Measurements from ENCODE around the gene PWWP2B.
"Not testable (repeated sequence)": the region's sequence is repeated elsewhere in the genome, so short reads cannot be mapped to it uniquely, and the experiment has no call there.

The PWWP2B gene

DNA sequence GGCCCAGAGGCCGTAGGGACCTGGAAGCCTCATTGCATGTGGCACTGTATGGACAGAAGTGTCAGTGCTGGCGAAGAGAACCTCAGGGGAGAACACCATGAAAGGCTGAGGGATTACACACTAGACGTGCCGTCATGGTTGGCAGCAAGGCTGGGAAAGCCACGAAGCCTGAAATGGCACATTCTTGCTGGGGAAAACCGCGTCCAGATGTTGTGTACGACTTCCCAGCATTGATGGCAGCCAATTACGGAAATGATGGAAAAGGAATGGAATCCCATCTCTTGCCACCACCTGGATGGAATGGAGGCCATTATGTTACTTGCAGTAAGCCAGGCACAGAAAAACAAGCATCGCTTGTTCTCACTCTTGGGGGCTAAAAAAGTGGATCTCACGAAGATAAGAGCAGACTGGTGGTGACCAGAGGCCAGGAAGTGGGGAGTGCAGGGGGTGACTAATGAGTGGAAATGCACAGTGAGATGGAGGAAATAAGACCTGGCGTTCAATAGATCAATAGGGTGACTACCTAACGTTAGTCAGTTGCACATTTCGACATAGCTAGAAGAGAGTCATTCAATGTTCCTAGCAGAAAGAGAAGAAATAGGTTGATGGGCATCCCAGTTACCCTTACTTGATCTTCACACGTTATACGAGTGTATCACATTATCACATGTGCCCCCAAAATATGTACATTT lies 14.6 kb upstream of the PWWP2B start:
- DNase-seq: no peak

DNA sequence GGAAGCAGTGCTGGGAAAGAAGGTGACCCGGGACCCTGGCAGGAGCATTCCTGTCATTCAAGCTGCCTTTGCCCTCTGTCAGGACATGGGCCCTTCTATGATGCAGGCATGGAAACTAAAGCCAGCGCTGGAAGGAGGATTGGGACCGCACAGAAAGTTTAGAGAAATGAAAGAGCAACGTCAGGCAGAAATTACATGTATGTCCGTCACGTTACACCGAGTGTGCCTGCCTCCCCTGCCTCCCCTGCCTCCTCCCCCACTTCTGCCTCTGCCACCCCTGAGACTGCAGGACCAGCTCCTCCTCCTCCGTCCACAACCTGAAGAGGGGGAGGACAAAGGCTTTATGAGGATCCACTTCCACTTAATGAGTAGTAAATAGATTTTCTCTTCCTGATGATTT lies 13.9 kb upstream of the PWWP2B start:
- no peak for DNase-seq

DNA sequence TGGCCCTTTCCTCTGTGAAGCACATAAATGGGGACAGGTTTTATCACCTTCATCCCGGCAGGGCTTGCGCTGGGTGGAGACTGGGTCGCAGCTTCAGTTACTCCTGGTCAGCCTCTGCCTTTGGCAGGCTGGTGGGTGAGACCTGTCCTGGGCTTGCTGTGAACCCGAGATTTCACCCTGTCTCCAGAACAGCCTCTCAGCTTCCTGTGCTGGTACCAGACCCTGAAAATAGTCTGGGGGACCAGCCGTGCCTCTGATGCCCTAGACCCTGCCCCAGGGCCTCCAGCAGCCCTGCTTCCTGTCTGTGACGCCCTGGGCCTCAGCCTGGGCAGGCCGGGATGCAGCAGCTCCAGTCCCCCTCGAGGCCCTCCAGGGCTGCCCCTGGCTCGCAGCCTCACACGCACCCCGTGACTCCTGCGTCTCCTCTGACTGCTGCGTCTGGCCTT lies 13.2 kb upstream of the PWWP2B start:
- no peak for DNase-seq

DNA sequence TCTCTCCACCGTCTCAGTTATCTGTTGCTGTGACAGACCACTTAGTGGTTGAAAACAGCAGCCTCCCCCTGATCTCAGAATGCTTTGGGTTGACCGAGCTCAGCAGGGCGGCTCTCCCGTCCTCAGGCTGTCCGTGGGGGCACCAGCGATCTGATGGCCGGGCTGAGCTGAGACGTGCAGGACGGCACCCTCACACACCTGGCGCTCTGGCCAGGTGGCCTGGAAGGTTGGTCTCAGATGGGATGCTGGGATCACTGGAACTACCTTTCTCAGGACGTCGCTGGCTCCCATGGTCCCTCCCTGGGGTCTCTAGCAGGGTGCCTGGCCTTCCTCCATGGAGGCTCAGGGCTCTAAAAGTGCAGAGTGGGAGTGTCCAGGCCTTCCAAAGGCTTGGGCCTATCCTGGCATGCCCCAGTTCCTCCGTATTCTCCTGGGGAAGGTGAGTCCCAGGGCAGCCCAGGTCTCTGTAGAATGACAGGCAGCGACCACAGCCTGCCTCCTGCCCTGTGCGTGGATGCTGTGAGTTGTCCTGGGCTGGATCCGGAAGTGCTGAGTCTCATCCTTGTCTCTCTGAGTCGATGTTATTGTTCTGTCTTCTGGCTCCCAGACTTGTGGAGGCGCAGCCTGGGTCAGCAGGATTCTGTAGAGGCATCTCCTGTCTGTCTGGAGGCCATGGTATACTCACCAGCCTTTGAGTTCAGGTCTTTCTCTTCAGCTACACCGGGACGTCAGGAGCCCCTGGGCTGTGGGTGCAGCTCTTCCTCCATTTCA lies 12.2 kb upstream of the PWWP2B start:
- no peak for DNase-seq

DNA sequence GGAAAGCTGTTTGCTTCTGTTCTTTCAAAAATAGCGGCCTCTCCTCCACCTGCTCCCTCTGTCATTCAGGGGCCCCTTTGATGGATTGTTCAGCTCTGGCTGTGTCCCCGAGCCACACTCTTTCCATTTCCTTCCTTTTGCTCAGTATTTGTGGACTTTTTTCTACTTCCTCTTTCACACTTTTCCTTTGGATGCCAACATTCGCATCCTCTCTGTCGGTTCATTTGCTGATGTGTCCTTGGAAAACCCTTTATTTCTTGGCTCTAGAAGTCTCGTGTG lies 11.7 kb upstream of the PWWP2B start:
- no peak for DNase-seq

DNA sequence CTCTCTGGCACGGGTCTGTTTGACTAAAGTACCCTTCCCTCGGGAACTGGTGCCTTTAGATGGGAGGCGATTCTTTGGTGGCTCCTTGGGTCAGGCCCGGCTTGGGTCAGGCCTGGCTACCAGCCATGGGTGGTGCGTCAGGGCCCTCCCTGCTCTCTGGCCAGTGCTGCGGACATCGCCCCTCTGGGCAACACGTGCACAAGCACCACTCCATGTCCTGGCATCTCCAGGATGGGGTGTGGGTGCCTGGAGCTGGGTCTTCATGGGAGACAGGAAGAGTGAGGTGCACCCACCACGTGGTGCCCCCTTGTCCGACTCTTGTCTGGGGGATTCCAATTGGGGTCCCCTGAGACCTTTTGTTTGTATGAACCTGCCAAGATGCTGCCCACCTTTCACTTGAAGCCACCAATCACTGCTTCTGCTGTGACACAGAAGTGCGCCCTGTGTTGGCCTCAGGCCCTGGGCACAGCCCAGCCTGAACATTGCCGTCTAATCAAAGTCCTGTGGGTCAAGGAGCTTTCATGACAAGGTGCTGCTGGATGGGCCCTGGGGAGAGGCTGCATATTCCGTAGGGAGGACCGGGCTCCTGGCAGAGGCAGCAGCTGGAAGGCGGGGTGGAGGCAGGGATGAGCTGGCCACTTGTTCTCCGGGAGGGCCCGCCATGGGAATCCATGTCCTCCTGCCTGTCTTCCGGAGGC lies 11.1 kb upstream of the PWWP2B start:
- no peak for DNase-seq

DNA sequence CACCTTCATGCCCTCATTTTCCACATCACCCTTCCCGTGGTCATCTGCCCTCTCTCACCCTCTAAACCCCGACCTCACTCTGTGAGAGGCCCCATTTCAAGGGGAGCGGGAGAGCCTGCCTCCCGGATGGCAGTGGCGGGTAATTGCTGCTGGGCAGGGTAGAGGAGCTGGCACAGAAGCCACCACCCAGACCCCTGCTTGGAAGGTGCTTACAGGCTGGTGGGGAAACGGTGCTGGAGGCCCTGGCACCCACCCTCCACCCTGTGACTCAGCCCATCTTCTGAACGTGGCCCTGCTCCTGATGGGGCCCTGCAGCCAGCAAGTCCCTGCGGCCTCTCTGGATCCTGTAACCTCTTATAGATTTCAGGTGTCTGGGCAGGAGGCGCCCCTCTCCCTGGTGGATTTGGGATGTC lies 10.6 kb upstream of the PWWP2B start:
- DNase-seq: no peak

DNA sequence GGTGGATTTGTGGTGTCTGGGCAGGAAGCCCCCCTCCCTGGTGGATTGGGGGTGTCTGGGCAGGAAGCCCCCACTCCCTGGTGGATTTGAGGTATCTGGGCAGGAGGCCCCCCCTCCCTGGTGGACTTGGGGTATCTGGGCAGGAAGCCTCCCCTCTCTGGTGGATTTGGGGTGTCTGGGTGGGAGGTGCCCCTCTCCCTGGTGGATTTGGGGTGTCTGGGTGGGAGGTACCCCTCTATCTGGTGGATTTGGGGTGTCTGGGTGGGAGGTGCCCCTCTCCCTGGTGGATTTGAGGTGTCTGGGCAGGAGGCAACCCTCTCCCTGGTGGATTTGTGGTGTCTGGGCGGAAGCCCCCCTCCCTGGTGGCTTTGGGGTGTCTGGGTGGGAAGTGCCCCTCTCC lies 10.1 kb upstream of the PWWP2B start:
- not testable (repeated sequence) for DNase-seq

DNA sequence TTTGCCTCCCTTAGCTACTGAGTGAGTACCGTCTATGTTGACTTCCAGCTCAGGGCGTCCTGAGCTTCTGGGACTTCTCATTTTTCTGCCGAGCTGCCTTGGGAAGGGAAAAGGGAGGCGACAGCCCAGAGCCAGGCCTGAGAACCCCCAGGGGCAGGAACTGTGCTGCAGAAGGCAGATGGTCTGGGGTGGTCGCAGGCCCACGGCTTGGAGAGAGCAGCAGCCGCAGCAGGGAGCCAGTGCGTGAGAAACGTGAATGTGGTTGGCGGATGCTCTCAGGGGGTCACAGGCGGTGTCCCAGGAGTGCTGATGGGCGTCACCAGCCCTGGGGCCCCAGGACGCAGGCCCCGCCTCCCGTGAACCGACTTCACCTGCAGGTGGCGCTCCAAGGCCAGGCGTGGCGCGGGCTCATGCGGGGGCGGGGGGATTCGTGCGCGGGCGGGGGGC lies 9.2 kb upstream of the PWWP2B start:
- DNase-seq: peak; percentile 77

DNA sequence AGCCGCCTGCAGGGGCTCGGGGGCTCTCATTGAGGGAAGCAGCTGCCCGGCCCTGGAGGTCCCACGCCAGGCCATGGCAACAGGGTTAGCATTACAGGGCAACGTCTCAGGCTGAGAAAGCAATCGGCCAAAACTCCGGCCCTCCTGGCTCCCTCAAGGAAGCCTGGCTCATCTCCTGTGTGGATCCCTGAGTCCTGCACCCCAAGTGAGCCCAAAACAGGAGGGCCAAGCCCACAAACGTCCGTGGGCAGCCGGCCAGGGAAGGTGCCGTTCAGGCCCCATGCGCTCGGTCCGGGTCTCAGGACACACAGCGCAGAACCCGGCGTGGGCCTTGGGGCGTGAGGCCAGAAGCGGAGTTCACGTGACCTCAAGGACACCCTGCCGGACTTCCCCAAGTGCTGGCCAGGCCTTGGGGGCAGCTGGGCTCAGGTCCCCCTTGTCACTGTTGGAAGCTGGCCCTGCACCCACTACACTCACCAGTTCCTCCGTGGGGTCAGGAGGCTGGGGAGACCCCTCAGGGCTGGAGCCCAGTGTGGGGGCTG lies 8.0 kb upstream of the PWWP2B start:
- no peak for DNase-seq

DNA sequence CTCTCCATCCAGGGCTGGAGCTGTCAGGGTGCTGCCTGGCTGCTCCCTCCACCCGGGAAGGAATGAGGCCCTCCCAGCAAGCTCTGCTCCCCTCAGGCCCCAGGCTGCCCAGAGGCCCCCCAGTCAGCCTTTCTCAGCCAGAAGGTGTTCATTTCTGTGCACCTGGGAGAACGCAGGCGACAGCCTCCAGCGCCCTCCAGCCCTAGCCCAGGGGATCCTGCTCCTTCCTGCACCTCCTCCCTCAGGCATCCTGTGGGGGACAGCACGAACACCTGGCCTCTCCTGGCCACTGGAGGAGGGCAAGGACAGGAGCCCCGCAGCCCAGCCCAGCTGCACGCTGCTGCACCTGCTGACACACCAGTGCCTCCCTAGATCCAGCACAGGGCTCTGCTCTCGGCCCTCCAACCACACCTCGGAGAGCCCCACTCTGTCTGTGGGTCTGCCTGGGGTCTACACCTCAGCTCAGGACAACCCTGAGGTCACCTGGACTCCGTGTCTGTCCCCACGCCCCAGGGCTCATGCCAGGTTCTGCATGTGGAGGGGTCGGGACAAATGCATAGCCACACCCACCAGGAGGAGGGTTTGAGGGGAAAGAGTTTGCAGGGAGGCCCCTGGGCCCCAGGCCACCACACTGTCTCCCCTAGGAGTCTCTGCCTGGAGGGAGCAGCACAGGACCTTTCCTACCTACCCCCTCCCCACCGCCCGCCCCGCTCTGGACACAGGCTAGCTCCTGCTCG lies 7.4 kb upstream of the PWWP2B start:
- no peak for DNase-seq

DNA sequence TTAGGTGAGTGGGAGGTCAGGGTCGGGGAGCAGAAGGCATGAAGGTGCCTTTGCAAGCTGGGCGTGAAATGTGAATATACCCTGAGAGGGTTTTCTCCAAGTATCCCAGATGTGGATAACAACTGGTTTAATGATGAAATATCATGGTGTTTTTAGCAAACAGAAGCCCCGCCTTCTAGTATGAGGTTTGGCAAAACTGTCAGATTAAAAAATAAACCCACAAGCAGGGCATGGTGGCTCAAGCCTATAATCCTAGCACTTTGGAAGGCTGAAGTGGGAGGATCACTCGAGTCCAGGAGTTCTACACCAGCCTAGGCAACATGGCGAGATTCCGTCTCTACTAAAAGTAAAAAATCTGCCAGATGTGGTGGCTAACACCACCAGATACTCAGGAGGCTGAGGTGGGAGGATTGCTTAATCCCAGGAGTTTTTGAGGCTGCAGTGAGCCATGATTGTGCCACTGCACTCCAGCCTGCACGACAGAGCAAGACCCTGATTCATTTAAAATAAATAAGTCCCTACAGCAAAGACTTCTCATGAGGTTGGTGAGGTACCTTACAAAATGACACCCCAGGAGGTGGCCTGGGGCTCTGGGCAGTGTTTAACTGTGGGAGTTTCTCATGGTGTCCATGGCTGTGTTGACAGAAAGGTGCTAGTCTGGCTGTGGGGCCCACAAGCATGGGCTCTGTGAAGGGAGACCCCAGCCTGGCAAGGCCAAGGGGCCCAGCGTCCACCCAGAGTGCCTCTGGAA lies 6.7 kb upstream of the PWWP2B start:
- DNase-seq: no peak

DNA sequence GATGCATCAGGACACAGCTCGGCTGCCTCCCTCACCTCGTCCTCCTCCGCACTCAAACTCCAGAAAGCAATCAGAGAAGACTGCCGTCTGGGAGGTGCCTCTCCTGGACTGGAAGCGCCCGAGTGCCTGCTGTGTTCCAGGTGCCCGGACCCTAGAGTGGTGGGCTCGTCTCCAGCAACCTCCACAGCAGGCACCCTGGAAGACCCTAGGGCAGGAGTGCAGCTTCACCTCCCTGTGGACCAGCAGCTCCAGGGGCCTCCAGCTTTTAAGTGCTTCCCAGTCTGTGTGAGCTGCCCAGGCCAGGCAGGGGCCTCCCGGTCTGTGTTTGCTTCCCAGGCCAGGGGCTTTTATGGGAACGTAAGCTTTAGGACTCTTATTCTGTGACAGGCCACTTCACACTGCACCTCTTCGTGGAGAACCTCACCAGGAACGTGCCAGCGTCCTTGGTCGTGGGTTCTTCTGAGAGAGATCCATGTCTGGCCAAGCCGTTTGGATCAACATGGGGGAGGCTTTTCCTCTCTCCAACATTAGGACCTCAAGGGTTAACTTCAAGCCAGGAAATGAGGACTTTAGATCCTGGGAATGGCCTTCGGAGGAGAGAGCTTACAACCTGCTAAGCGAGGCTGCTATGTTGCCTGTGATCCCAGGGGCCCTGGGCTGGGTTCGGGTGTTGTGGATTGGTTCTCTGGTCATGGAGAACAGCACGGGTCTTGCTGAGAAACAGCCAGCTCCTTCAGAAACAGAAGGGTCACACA lies 5.9 kb upstream of the PWWP2B start:
- DNase-seq: no peak

DNA sequence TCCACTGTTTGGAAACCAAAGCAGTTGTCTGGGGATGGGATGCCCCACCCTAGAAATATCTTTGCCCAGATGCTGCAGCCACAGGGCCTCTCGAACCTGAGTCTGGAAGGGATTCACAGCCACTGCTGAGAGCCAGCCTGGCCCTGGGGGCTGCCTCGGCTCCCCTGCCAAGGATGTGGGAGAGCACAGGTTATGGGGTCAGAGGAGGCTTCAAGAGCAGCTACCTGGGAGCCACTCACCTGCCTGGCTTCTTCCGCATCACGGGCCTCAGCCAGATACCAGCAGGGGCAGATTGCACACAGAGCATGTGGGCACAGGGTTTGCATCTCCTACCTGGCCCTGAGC lies 5.4 kb upstream of the PWWP2B start:
- no peak for DNase-seq

DNA sequence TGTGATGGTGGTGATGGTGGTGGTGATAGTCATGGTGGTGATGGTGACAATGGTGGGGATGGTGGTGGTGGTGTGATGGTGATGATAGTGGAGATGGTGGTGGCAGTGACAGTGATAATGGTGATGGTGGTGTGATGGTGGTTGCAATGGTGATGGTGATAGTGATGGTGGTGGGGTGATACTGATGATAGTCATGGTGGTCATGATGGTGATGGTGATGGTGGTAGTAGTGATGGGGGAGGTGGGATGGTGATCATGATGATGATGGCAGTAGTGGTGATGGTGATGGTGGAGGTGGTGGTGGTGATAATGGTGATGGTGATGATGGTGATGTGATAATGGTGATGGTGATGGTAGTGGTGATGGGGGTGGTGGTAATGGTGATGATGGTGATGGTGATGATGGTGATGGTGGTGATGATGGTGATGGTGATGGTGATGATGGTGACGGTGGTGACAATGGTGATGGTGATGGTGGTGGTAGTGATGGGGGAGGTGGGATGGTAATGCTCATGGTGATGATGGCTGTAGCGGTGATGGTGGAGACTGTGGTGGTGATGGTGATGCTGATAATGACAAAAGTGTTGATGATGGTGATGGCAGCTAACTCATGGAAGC lies 4.7 kb upstream of the PWWP2B start:
- no peak for DNase-seq

DNA sequence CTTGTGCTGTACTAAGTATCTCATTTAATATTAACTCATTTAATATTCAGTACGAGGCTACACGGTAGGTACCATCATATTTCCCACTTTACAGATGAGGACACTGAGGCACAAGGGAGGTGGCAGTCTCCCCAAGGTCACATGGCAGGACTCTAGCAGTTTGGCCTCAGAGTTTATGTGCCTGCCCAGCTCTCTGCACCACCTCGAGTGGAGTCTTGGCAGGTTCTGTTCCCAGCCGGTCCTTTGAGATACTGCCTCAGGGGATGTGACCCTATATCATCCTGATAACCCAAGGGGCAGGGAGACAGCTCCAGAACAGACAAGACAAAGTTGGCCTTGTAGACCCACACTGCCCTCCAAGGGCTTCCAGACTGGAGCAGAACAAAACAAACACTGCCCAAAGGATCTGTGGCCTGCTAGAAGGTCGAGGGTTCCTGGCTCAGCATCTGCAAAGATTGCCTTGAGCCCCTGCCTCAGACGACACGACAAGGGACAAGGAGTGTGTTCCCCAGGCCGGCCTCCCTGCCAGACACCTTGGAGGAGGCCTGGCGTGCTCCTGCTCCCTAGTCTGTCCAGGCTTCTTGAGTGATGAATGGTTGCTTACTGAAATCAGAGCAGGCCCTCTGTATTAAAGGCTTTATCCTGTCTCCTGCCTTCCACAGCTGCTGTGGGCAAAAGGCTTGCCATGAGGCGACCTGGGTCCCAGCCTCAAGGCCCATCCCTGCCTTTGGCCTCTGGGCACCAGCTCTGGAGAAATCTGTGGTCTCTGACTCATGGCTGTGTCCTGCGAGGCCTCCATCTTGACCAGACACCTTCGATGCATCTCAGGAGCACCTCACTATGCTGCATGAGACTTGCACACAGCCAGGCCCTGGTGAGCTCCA lies 3.9 kb upstream of the PWWP2B start:
- no peak for DNase-seq

DNA sequence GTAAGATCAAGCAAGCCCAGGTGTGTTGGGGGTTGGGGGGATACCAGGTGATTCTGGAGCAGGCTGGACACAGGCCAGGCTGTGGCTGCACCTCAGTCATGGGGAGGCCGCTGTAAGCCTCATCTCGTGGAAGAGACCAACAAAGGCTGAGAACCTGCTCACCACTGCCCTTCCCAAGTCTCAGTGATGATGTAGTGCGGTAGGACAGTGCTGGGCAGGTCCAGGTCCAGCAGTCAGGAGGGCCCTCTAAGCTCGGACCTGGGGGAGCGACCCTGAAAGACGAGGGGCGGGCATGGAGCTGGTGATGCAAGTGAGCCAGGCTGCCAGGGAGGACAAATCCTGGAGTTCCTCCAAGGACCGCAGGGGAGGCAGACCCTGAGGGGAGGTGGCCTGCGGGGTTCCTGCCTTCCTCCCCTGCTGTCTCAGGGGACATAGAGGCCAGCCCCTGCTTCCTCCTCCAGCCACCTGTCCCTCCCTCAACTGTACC lies 3.3 kb upstream of the PWWP2B start:
- no peak for DNase-seq

DNA sequence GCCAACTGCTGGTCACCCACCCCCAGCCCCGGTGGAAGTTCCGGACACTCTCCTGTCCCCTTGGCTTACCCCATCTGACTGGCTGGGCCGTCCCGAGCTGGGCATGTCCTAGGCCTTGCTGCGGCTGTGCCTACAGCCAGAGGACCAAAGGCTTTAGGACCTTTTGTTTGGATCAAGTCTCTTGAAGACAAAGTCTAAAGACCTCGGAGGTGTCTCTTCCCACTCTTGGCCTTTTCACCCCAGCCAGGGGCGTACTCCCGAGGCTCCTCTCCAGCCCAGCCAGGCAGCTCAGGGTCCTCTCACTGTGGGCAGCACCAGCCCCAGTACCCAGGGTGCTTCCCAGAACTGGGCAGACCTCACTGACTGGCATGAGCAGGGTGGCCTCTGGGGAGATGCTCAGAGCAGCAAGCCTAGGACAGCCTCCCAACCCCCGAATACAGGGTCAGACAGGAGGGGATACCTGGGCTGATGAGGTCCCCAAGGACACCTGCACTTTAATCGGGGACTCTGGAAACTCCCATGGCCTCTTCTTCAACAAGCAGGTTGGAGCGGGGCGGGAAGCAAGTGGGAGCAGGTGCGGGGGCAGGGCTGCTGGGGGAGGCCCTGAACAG lies 2.7 kb upstream of the PWWP2B start:
- no peak for DNase-seq

DNA sequence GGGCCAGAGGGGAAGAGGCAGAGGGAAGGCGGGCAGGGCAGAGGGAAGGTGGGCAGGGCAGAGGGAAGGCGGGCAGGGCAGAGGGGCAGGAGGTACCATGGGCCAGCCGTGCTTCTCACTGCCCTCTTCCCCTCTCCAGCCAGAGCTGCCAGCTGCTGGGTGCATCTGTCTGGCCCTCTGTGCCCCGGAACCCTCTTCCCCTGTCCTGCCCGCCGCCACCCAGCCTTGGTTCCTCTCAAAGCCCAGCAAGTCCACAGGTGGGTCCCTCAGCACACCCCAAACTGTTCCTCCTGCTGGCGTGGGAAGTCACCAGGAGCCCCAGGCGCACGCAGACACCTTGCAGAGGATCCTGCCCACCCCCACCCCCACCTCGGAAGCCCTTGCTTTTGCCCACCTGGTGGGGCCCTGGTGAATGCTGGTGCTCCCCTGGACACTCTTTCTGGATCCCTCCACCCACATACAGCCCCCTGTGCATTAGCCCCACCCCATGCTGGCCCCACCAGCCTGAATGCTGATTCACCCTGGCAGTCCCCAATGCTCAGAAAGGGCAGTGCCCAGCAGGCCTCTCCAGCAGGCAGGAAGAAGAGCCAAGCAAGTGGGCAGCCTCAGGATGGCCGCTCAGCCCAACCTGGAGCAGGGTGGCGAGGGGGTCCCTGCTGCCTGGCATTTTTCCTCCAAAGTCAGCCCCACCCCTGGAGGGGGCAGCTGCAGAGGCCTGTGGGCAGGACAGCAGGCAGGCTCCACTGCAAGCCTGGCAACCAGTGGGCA lies 1.9 kb upstream of the PWWP2B start:
- no peak for DNase-seq
